ENCODE results near the gene HOXA2.

The HOXA2 gene

GRCh38 chr7:27097686-27098577 is 4.6 kb downstream of the HOXA2 start:
- Histone ChIP-seq H3K9ac (ENCODE audit: low read length) (peak overlapping the region; percentile 96), H2BK5ac (ENCODE audit: low read depth, low read length, poor library complexity, severe bottlenecking) (peak overlapping the region; percentile 33), H4K91ac (ENCODE audit: low read length) (peak overlapping the region; percentile 18), H2BK15ac (ENCODE audit: low read depth, poor library complexity, severe bottlenecking) (peak overlapping the region; percentile 12), H3K79me1 (replicated peaks; ENCODE audit: low read length, poor library complexity, severe bottlenecking) (peaks cover 1% of the 10 kb centered on the region), H2AK5ac (ENCODE audit: low read length, severe bottlenecking) (no peak overlapping the region), H3K4me2 (ENCODE audit: low read length, poor library complexity, severe bottlenecking) (peak overlapping the region; percentile 85), H3K23ac (ENCODE audit: low read length in 2 of 2) (peak overlapping the region in 1 of 2 experiments; percentile 93), H3K27ac (ENCODE audit: low read length, poor library complexity, severe bottlenecking) (peak overlapping the region; percentile 84), H3K4me3 (ENCODE audit: insufficient read depth in 1 of 2, low read depth in 1 of 2, low read length in 2 of 2) (peak overlapping the region; percentile 66 to 92), H3K4ac (ENCODE audit: low read depth in 1 of 2, low read length in 2 of 2) (peak overlapping the region; percentile 13 to 60), H3K36me3 (ENCODE audit: control insufficient read depth in 1 of 2, insufficient read depth in 2 of 2, low read depth in 1 of 2, low read length in 2 of 2) (peaks cover 7 to 13% of the 10 kb centered on the region in 2 experiments), H3K4me1 (ENCODE audit: control insufficient read depth, insufficient read depth, low read depth, low read length) (peaks cover 13% of the 10 kb centered on the region), H3K18ac (ENCODE audit: low read depth in 1 of 2, low read length in 2 of 2) (peak overlapping the region; percentile 49 to 61), H4K8ac (ENCODE audit: low read length) (no peak overlapping the region), H3K9me3 (ENCODE audit: control insufficient read depth, low read length) (no peaks in the 10 kb centered on the region), H2AFZ (ENCODE audit: low read depth, low read length) (no peak overlapping the region), H3K14ac (ENCODE audit: low read length in 2 of 2) (peak overlapping the region in 1 of 2 experiments; percentile 26), H2BK120ac (ENCODE audit: low read depth, low read length) (no peak overlapping the region), H2BK12ac (ENCODE audit: low read length in 2 of 2) (peak overlapping the region in 1 of 2 experiments; percentile 10), H3K27me3 (ENCODE audit: control insufficient read depth in 1 of 2, insufficient read depth in 1 of 2, low read length in 2 of 2) (no peaks in the 10 kb centered on the region)
- peak; percentile 28 for DNase-seq
- 5% methylated on average over 29 of the region's 35 CpGs for WGBS

- H2BK12ac ChIP-seq (ENCODE audit: low read length in 2 of 2): peak overlapping the region in 1 of 2 experiments; percentile 47
- no peaks in the 10 kb centered on the region for H3K9me3 ChIP-seq (ENCODE audit: control insufficient read depth, low read length)
- no peaks in the 10 kb centered on the region for H3K27me3 ChIP-seq (ENCODE audit: control insufficient read depth in 1 of 2, insufficient read depth in 1 of 2, low read length in 2 of 2)
- H2AFZ ChIP-seq (ENCODE audit: low read depth, low read length): peak overlapping the region; percentile 52
- H3K23ac ChIP-seq (ENCODE audit: low read length in 2 of 2): peak overlapping the region in 1 of 2 experiments; percentile 14
- peak overlapping the region; percentile 96 for H3K9ac ChIP-seq (ENCODE audit: low read length)
- H4K91ac ChIP-seq (ENCODE audit: low read length): no peak overlapping the region
- H2AK5ac ChIP-seq (ENCODE audit: low read length, severe bottlenecking): peak overlapping the region; percentile 35
- peak; percentile 40 for DNase-seq
- peak overlapping the region in 1 of 2 experiments; percentile 13 for H3K4ac ChIP-seq (ENCODE audit: low read depth in 1 of 2, low read length in 2 of 2)
- H3K4me3 ChIP-seq (ENCODE audit: insufficient read depth in 1 of 2, low read depth in 1 of 2, low read length in 2 of 2): peak overlapping the region; percentile 85 to 92
- H3K14ac ChIP-seq (ENCODE audit: low read length in 2 of 2): no peak overlapping the region
- peaks cover 7 to 12% of the 10 kb centered on the region in 2 experiments for H3K36me3 ChIP-seq (ENCODE audit: control insufficient read depth in 1 of 2, insufficient read depth in 2 of 2, low read depth in 1 of 2, low read length in 2 of 2)
- no peak overlapping the region for H4K8ac ChIP-seq (ENCODE audit: low read length)
- H3K4me2 ChIP-seq (ENCODE audit: low read length, poor library complexity, severe bottlenecking): peak overlapping the region; percentile 80
- 0% methylated on average over 24 of the region's 41 CpGs for WGBS
- H2BK15ac ChIP-seq (ENCODE audit: low read depth, poor library complexity, severe bottlenecking): no peak overlapping the region
- H2BK5ac ChIP-seq (ENCODE audit: low read depth, low read length, poor library complexity, severe bottlenecking): peak overlapping the region; percentile 93
- peak overlapping the region; percentile 84 for H3K27ac ChIP-seq (ENCODE audit: low read length, poor library complexity, severe bottlenecking)
- peaks cover 1% of the 10 kb centered on the region for H3K79me1 ChIP-seq (replicated peaks; ENCODE audit: low read length, poor library complexity, severe bottlenecking)
- peak overlapping the region; percentile 37 to 71 for H3K18ac ChIP-seq (ENCODE audit: low read depth in 1 of 2, low read length in 2 of 2)
- peak overlapping the region; percentile 29 for H2BK120ac ChIP-seq (ENCODE audit: low read depth, low read length)
- H3K4me1 ChIP-seq (ENCODE audit: control insufficient read depth, insufficient read depth, low read depth, low read length): peaks cover 11% of the 10 kb centered on the region
Measured at GRCh38 chr7:27096768-27097514, 5.5 kb downstream of the HOXA2 start.

DNA sequence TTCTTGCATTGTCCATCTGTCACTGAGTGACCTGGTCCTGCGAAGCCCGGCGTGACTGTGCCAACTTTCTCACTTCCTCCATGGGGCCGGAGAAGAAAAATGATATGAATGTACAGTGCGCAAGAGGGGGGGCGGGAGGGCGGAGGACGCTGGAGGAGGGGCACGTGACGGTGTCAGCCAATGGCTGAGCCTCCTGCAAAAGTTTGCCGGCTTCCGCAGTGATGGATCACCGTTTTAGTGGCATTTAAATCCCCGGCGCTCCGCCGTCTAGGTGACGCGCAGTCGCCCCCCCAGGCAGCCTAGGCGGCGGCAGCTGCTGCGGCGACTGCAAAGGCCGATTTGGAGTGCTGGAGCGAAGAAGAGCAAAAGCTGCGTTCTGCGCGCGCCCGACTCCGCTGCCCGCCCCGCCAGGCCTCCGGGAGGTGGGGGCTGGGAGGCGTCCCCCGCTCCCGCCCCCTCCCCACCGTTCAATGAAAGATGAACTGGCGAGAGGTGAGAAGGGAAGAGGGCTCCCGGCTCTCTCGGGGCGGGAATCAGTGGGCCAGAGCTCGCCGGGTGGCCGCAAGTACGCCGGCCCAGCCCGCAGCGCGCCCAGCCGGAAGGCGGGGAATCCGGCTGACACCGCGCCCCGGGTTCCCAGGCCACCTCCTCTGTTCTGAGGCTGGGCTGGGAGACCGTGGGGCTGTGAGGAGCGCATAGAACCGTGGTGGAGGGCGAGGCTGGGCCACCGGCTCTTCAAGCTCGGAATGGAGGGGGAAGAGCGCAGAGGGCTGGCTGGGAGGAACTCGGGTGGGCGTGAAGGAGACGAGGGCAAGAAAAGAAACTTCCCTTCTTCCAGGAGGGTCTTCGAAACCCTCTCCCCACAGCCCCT is 6.4 kb downstream of the HOXA2 start, which contains the start of gene HOXA1:
Gene HOXA1, minus strand, starts transcription at position 104 of the 871 bp plus-strand sequence. Its CDS starts 88 bp downstream, at position 16.
- peak within 1 kb of the TSS; percentile 58 for H2BK120ac ChIP-seq (ENCODE audit: low read depth, low read length)
- H2AFZ ChIP-seq (ENCODE audit: low read depth, low read length): peak within 1 kb of the TSS; percentile 52

More for the DNA sequence above, 6.4 kb downstream of the HOXA2 start, which contains the start of gene HOXA1:
- peak within 1 kb of the TSS; percentile 85 to 92 for H3K4me3 ChIP-seq (ENCODE audit: insufficient read depth in 1 of 2, low read depth in 1 of 2, low read length in 2 of 2)
- peak within 1 kb of the TSS in 1 of 2 experiments; percentile 56 for H3K14ac ChIP-seq (ENCODE audit: low read length in 2 of 2)
- H2BK15ac ChIP-seq (ENCODE audit: low read depth, poor library complexity, severe bottlenecking): peak within 1 kb of the TSS; percentile 36
- under 1% methylated on average over 43 of the region's 68 CpGs for WGBS
- H3K4ac ChIP-seq (ENCODE audit: low read depth in 1 of 2, low read length in 2 of 2): peak within 1 kb of the TSS in 1 of 2 experiments; percentile 80
- DNase-seq: peak; percentile 85
- H3K27me3 ChIP-seq (ENCODE audit: control insufficient read depth in 1 of 2, insufficient read depth in 1 of 2, low read length in 2 of 2): no peaks in the 10 kb centered on the region
- H3K23ac ChIP-seq (ENCODE audit: low read length in 2 of 2): peak within 1 kb of the TSS in 1 of 2 experiments; percentile 95
- H3K36me3 ChIP-seq (ENCODE audit: control insufficient read depth in 1 of 2, insufficient read depth in 2 of 2, low read depth in 1 of 2, low read length in 2 of 2): peaks cover 7 to 9% of the 10 kb centered on the region in 2 experiments
- peak within 1 kb of the TSS; percentile 32 for H4K8ac ChIP-seq (ENCODE audit: low read length)
- H3K79me1 ChIP-seq (replicated peaks; ENCODE audit: low read length, poor library complexity, severe bottlenecking): peaks cover 1% of the 10 kb centered on the region
- no peaks in the 10 kb centered on the region for H3K9me3 ChIP-seq (ENCODE audit: control insufficient read depth, low read length)
- peaks cover 11% of the 10 kb centered on the region for H3K4me1 ChIP-seq (ENCODE audit: control insufficient read depth, insufficient read depth, low read depth, low read length)
- peak within 1 kb of the TSS; percentile 96 for H3K4me2 ChIP-seq (ENCODE audit: low read length, poor library complexity, severe bottlenecking)
- peak within 1 kb of the TSS; percentile 71 to 89 for H3K18ac ChIP-seq (ENCODE audit: low read depth in 1 of 2, low read length in 2 of 2)
- peak within 1 kb of the TSS; percentile 35 for H2AK5ac ChIP-seq (ENCODE audit: low read length, severe bottlenecking)
- peak within 1 kb of the TSS; percentile 3 for H4K91ac ChIP-seq (ENCODE audit: low read length)
- peak within 1 kb of the TSS; percentile 81 for H3K27ac ChIP-seq (ENCODE audit: low read length, poor library complexity, severe bottlenecking)
- peak within 1 kb of the TSS; percentile 47 to 62 for H2BK12ac ChIP-seq (ENCODE audit: low read length in 2 of 2)
- peak within 1 kb of the TSS; percentile 93 for H2BK5ac ChIP-seq (ENCODE audit: low read depth, low read length, poor library complexity, severe bottlenecking)
- peak within 1 kb of the TSS; percentile 96 for H3K9ac ChIP-seq (ENCODE audit: low read length)

Data from mesenchymal stem cell (in vitro differentiated cells and primary cell).